ENCODE results near the gene PXK.

DNA sequence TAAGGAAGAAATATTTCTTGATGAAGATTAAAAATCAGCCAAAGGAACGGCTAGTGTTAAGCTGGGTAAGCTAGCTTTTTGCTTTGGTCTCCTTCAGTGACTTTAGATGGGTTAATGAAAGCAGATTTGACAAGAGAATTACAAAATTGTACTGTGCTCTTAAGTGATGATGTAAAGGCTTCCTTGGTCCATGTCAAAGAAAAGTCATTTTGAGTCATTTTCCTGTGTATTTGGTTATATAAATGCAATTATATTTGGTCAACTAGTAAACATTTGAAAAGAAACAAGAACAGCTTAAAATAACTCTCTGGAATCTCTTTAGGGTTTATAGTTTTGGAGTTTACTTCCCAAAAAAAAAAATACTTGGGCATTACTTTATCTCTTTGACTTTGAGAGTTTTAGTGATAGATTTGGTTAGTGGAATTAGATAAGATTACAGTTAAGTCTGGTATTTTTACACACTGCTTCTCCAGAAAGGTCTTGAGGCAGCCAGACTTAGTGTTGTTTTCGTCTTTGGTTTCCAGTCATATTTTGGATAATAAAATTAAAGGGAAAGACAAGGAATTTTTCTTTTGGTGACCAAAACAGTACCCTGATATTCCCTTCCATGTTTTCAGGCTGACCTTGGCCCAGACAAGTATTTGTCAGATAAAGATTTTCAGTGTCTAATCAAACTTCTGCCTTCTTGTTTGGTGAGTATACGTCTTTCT is 58.6 kb downstream of the PXK start:
- TF ChIP-seq, protein P1, sequence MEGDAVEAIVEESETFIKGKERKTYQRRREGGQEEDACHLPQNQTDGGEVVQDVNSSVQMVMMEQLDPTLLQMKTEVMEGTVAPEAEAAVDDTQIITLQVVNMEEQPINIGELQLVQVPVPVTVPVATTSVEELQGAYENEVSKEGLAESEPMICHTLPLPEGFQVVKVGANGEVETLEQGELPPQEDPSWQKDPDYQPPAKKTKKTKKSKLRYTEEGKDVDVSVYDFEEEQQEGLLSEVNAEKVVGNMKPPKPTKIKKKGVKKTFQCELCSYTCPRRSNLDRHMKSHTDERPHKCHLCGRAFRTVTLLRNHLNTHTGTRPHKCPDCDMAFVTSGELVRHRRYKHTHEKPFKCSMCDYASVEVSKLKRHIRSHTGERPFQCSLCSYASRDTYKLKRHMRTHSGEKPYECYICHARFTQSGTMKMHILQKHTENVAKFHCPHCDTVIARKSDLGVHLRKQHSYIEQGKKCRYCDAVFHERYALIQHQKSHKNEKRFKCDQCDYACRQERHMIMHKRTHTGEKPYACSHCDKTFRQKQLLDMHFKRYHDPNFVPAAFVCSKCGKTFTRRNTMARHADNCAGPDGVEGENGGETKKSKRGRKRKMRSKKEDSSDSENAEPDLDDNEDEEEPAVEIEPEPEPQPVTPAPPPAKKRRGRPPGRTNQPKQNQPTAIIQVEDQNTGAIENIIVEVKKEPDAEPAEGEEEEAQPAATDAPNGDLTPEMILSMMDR (conservative IDR thresholded peaks at IDR 0.05) = no peak
- TF ChIP-seq ZFX (IDR thresholded peaks at IDR 0.05) = no peak
